ENCODE measurements around the gene APOL1.

APOL1 gene

DNA sequence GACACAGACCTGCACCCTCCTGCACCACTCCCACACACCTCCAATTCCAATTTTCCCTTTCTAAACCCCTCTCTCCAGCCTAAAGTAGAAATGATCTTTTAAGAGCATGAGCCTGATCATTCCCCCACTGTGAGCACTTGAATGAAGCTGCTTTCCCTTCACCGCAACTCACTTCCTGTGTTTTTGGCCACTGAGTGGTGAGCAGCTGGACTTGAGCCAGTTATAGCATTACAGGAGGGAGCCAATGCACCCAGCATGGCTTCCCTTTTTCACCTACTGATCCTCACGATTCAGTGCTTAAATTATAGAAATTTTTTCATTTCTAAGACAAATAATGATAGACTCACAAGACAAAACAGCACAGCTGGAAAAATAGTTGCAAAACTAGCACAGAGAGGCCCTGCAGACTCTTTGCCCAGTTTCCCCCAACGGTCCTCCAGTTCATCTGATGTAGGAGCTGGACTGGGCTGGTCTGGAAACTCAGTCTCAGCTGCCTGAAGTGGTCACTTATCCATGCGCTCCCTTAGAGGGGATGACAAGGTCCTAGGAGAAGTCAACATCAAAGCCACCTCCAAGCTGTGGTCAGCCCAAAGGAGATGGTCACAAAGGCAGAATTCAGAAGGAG lies 41.6 kb upstream of the APOL1 start:
- WGBS, 2 experiments: 93 to 94% methylated on average over 4 of the region's 4 CpGs
- H3K9me3 ChIP-seq (ENCODE audit: control insufficient read depth, low read length): no peaks in the 10 kb centered on the region
- no peaks in the 10 kb centered on the region for H3K36me3 ChIP-seq (ENCODE audit: control insufficient read depth, insufficient read depth, low read length)
- no peak overlapping the region for H3K27ac ChIP-seq (ENCODE audit: insufficient read depth, low read depth, low read length, poor library complexity, severe bottlenecking)
- no peaks in the 10 kb centered on the region for H3K4me1 ChIP-seq (ENCODE audit: control insufficient read depth, insufficient read depth, low read length)
- no peak overlapping the region for H3K4me3 ChIP-seq (ENCODE audit: insufficient read depth, low read depth, low read length)
- no peaks in the 10 kb centered on the region for H3K27me3 ChIP-seq (ENCODE audit: control insufficient read depth, insufficient read depth, low read length, poor library complexity, severe bottlenecking)

DNA sequence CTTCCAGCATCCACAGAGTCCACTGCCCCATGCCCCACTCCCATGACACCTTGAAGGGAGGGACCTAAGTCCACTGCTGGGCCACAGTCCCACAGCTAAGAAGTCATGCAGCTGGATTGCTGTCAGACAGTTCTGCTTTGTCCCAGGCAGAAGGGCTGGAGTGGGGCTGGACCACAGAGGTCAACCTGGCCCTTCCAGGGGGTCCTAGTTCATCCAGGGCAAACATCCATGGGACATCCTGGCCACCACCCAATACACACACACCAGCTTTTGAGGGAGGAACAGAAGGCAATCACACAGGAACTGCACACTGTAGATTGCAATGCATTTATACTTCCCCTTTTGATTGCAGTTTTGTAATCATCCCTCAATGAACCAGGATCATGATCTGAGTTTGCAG lies 40.0 kb upstream of the APOL1 start:
- Histone ChIP-seq H3K4me3 (ENCODE audit: insufficient read depth, low read depth, low read length) (no peak overlapping the region), H3K27me3 (ENCODE audit: control insufficient read depth, insufficient read depth, low read length, poor library complexity, severe bottlenecking) (no peaks in the 10 kb centered on the region), H3K9me3 (ENCODE audit: control insufficient read depth, low read length) (no peaks in the 10 kb centered on the region), H3K4me1 (ENCODE audit: control insufficient read depth, insufficient read depth, low read length) (no peaks in the 10 kb centered on the region), H3K27ac (ENCODE audit: insufficient read depth, low read depth, low read length, poor library complexity, severe bottlenecking) (no peak overlapping the region), H3K36me3 (ENCODE audit: control insufficient read depth, insufficient read depth, low read length) (no peaks in the 10 kb centered on the region)

DNA sequence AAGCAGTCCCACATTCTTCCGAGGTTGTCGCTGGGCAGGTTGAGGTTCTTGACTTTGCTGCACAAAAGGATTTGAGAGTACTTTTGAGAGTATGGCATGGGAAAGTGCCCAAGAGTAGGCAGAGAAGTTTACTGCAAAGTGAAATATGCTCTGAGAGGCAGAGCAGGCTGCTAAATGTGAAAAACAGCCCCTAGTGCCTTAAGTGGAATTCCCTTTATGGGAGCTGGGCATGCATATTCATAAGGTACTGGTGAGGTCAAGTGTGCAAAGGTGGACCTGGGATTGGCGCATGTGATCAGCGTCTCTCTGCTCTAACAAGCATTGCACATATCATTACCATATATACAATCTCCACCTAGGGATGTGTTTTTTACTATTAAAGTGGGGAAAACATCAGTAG lies 39.3 kb upstream of the APOL1 start:
- Histone ChIP-seq H3K4me3 (ENCODE audit: insufficient read depth, low read depth, low read length) (no peak overlapping the region), H3K9me3 (ENCODE audit: control insufficient read depth, low read length) (no peaks in the 10 kb centered on the region), H3K4me1 (ENCODE audit: control insufficient read depth, insufficient read depth, low read length) (no peaks in the 10 kb centered on the region), H3K27ac (ENCODE audit: insufficient read depth, low read depth, low read length, poor library complexity, severe bottlenecking) (no peak overlapping the region), H3K27me3 (ENCODE audit: control insufficient read depth, insufficient read depth, low read length, poor library complexity, severe bottlenecking) (no peaks in the 10 kb centered on the region), H3K36me3 (ENCODE audit: control insufficient read depth, insufficient read depth, low read length) (no peaks in the 10 kb centered on the region)
- WGBS, 2 experiments: 95 to 96% methylated on average over 2 of the region's 4 CpGs

DNA sequence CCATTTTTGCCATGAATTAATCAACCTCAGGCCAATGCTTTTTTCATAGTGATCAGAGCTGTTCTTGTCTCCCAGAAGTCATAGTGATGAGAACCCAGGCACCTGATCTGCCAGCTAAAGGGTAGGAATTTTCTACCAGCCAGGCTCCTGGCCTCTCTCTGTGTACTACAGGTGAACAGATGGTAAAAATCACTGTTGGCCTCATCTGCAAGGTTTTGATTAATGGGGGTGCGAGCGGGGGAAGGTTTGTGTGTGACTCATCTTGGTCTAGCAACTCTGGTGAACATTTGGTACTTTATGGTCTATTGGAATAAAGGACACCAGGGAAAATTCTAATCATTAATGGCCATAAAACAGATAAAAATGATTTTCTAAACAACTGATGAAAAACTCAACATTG lies 37.0 kb upstream of the APOL1 start:
- Histone ChIP-seq H3K27me3 (ENCODE audit: control insufficient read depth, insufficient read depth, low read length, poor library complexity, severe bottlenecking) (no peaks in the 10 kb centered on the region), H3K36me3 (ENCODE audit: control insufficient read depth, insufficient read depth, low read length) (no peaks in the 10 kb centered on the region), H3K27ac (ENCODE audit: insufficient read depth, low read depth, low read length, poor library complexity, severe bottlenecking) (no peak overlapping the region), H3K4me1 (ENCODE audit: control insufficient read depth, insufficient read depth, low read length) (no peaks in the 10 kb centered on the region), H3K9me3 (ENCODE audit: control insufficient read depth, low read length) (no peaks in the 10 kb centered on the region), H3K4me3 (ENCODE audit: insufficient read depth, low read depth, low read length) (no peak overlapping the region)
- 92 to 97% methylated on average over 2 of the region's 2 CpGs for WGBS, 2 experiments

DNA sequence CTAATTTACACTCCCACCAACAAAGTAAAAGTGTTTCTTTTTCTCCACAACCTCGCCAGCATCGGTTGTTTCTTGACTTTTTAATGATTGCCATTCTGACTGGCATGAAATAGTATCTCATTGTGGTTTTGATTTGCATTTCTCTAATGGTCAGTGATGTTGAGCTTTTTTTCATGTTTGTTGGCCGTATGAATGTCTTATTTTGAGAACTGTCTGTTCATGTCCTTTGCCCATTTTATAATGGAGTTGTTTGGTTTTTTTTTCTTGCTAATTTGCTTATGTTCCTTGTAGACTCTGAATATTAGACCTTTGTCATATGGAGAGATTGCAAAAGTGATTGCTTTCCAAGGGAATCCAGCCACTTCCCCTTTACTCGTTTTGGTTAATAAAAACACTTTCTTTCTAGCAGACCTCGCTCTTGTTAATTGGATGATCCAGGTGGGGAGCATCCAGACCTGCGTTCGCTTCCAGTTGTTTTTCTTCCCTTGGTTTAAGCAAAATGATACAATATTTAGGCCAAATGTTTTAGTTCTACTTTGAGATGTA lies 34.2 kb upstream of the APOL1 start:
- H3K27me3 ChIP-seq (ENCODE audit: control insufficient read depth, insufficient read depth, low read length, poor library complexity, severe bottlenecking): no peaks in the 10 kb centered on the region
- 94 to 98% methylated on average over 7 of the region's 7 CpGs for WGBS, 2 experiments
- no peaks in the 10 kb centered on the region for H3K9me3 ChIP-seq (ENCODE audit: control insufficient read depth, low read length)
- no peak overlapping the region for H3K27ac ChIP-seq (ENCODE audit: insufficient read depth, low read depth, low read length, poor library complexity, severe bottlenecking)
- H3K4me1 ChIP-seq (ENCODE audit: control insufficient read depth, insufficient read depth, low read length): no peaks in the 10 kb centered on the region
- no peak overlapping the region for H3K4me3 ChIP-seq (ENCODE audit: insufficient read depth, low read depth, low read length)
- no peaks in the 10 kb centered on the region for H3K36me3 ChIP-seq (ENCODE audit: control insufficient read depth, insufficient read depth, low read length)

DNA sequence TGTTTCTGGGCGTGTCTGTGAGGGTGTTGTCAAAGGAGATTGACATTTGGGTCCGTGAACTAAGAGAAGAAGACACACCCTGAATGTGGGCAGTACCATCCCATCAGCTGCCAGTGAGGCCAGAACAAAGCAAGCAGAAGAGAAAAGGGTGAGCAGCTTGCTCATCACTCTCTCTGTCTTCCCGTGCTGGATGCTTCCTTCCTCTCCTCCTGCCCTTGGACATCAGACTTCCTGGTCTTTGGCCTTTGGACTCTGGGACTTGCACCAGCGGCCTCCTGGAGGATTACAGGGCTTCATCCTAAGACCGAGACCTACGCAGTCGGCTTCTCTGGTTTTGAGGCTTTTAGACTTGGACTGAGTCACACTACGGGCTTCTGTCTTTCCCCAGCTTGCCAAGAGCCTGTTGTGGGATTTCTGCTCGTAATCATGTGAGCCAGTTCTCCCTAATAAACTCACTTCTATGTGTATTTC lies 32.4 kb upstream of the APOL1 start:
- Histone ChIP-seq H3K9me3 (ENCODE audit: control insufficient read depth, low read length) (no peaks in the 10 kb centered on the region), H3K4me1 (ENCODE audit: control insufficient read depth, insufficient read depth, low read length) (no peaks in the 10 kb centered on the region), H3K4me3 (ENCODE audit: insufficient read depth, low read depth, low read length) (peak overlapping the region; percentile 9), H3K27me3 (ENCODE audit: control insufficient read depth, insufficient read depth, low read length, poor library complexity, severe bottlenecking) (no peaks in the 10 kb centered on the region), H3K27ac (ENCODE audit: insufficient read depth, low read depth, low read length, poor library complexity, severe bottlenecking) (no peak overlapping the region), H3K36me3 (ENCODE audit: control insufficient read depth, insufficient read depth, low read length) (no peaks in the 10 kb centered on the region)
- 71 to 76% methylated on average over 8 to 9 of the region's 9 CpGs for WGBS, 2 experiments

DNA sequence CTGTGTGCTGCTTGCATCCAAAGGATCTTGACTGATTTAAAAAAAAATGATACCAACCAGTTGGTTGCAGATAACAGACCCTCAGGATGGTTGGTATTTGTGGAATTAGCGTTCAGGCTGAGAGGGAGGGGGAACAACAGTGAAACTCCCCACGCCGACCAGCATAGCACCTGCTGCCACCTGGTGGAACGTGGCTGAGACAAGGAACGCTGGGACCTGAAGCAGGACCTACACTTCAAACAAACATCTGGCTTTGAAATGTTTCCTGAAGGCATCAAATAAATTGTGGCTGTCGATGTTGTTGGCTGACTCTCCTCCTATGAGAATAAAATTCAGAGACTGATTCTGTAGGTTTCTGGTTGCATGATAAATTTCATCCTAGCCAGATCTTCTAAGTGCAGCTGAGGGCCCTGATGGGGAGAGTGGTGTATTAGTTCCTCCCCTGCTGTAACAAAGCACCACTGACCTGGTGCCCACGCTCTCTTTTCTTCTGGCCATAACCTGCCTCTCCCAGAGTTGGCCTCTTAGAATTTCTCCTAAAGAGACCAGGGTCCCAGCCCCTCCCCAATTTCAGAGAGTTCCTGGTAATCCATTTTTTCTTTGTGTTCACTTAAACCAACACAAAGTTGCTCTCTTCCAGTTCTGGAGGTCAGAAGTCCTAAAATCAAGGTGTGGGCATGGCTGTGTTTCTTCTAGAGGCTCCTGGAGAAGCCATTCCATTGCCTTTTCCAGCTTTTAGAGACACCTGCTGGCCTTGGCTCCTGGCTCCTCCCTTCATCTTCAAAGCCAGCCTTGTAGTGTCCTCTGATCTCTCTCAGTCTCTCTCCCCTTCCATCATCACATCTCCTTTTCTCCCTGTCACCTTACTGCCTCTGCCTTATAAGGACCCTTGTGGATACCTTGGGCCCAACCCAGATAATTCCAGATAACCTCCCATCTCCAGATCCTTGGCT lies 30.9 kb upstream of the APOL1 start:
- no peaks in the 10 kb centered on the region for H3K9me3 ChIP-seq (ENCODE audit: control insufficient read depth, low read length)
- 8 to 15% methylated on average over 7 of the region's 7 CpGs for WGBS, 2 experiments
- no peak overlapping the region for H3K27ac ChIP-seq (ENCODE audit: insufficient read depth, low read depth, low read length, poor library complexity, severe bottlenecking)
- no peak overlapping the region for H3K4me3 ChIP-seq (ENCODE audit: insufficient read depth, low read depth, low read length)
- H3K4me1 ChIP-seq (ENCODE audit: control insufficient read depth, insufficient read depth, low read length): no peaks in the 10 kb centered on the region
- H3K36me3 ChIP-seq (ENCODE audit: control insufficient read depth, insufficient read depth, low read length): no peaks in the 10 kb centered on the region
- no peaks in the 10 kb centered on the region for H3K27me3 ChIP-seq (ENCODE audit: control insufficient read depth, insufficient read depth, low read length, poor library complexity, severe bottlenecking)

DNA sequence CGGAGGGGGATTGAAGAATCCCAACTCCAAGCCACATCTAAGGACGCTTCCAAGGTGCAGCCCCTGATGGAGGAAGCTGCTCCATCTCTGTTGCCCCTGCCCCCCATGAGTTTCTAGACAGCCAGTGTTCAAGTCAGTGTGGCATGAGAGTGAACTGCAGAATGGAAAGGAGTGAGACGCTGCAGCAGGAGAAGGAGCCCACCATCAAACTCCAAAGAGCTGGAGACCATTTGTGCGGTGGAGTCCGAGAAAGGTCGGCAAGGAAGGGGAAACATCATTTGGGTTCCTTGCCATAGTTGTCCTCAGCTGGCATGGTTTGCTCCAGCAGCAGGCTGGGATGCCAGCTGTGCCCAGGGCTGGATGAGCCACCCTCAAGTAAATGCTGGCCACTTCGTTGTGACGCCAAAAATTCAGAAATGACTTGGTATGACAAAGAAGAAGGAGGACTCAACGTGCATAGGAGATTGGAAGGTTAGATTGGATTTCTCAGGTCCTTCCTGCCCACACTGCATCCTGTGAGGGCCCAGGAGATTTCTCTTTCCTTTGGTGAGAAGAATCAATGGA lies 30.0 kb upstream of the APOL1 start:
- Histone ChIP-seq H3K4me1 (ENCODE audit: control insufficient read depth, insufficient read depth, low read length) (no peaks in the 10 kb centered on the region), H3K27me3 (ENCODE audit: control insufficient read depth, insufficient read depth, low read length, poor library complexity, severe bottlenecking) (no peaks in the 10 kb centered on the region), H3K27ac (ENCODE audit: insufficient read depth, low read depth, low read length, poor library complexity, severe bottlenecking) (no peak overlapping the region), H3K4me3 (ENCODE audit: insufficient read depth, low read depth, low read length) (no peak overlapping the region), H3K36me3 (ENCODE audit: control insufficient read depth, insufficient read depth, low read length) (no peaks in the 10 kb centered on the region), H3K9me3 (ENCODE audit: control insufficient read depth, low read length) (no peaks in the 10 kb centered on the region)
- WGBS, 2 experiments: 93% methylated on average over 9 of the region's 9 CpGs

DNA sequence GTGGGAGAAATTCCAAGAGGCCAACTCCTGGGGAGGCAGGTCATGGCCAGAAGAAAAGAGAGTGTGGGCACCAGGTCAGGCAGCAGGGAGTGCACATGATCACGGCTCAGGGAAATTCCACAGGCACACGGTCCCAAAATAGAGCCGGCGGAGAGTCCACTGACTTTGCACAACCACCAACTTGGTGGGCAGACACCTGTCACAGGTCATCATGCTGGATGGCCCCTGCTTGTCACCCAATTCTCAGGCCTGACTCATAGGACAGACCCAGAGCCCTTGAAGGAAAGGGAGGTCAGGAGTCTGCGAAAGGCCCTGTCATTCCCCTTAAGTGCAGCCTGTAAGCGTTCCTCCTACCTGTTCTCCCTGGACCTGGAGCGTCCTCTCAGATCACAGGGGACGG lies 29.4 kb upstream of the APOL1 start:
- H3K9me3 ChIP-seq (ENCODE audit: control insufficient read depth, low read length): no peaks in the 10 kb centered on the region
- no peaks in the 10 kb centered on the region for H3K27me3 ChIP-seq (ENCODE audit: control insufficient read depth, insufficient read depth, low read length, poor library complexity, severe bottlenecking)
- WGBS, 2 experiments: 94% methylated on average over 8 of the region's 8 CpGs
- no peak overlapping the region for H3K4me3 ChIP-seq (ENCODE audit: insufficient read depth, low read depth, low read length)
- H3K4me1 ChIP-seq (ENCODE audit: control insufficient read depth, insufficient read depth, low read length): no peaks in the 10 kb centered on the region
- no peaks in the 10 kb centered on the region for H3K36me3 ChIP-seq (ENCODE audit: control insufficient read depth, insufficient read depth, low read length)
- H3K27ac ChIP-seq (ENCODE audit: insufficient read depth, low read depth, low read length, poor library complexity, severe bottlenecking): no peak overlapping the region

DNA sequence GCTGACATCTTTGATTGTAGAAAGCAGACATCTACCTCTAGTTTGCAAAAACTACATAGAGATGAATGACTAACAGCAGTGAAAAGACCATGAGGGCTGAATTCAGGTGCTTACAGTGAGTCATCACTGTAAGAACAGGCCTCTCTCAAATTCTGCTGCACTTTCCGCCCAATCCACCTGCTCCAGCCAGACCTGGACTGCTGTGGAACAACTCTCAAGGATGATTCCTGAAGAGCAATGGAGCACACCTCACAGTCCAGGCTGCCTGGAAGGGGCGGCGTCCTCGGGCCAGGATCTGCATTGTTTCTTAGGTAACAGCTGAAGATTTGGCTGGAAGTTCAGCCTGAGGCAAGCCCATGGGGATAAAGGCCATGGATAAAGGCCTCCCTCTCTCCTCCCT lies 28.7 kb upstream of the APOL1 start:
- Histone ChIP-seq H3K4me1 (ENCODE audit: control insufficient read depth, insufficient read depth, low read length) (no peaks in the 10 kb centered on the region), H3K27me3 (ENCODE audit: control insufficient read depth, insufficient read depth, low read length, poor library complexity, severe bottlenecking) (no peaks in the 10 kb centered on the region), H3K27ac (ENCODE audit: insufficient read depth, low read depth, low read length, poor library complexity, severe bottlenecking) (no peak overlapping the region), H3K36me3 (ENCODE audit: control insufficient read depth, insufficient read depth, low read length) (no peaks in the 10 kb centered on the region), H3K9me3 (ENCODE audit: control insufficient read depth, low read length) (no peaks in the 10 kb centered on the region), H3K4me3 (ENCODE audit: insufficient read depth, low read depth, low read length) (no peak overlapping the region)
- WGBS, 2 experiments: 94 to 98% methylated on average over 4 of the region's 4 CpGs

Data from ectodermal cell (in vitro differentiated cells).